T follicular helper cell (primary cell): ENCODE data around the gene COL20A1.

Experiments
- DNase-seq: peaks from one replicate; pipeline ENCODE4 v3.0.0-alpha.2; 2020; ENCODE audit warnings: low read depth

COL20A1 gene

GRCh38 chr20:63261060-63261794 is 31.8 kb upstream of the COL20A1 start:
- DNase-seq: no peak

- no peak for DNase-seq
Measured at GRCh38 chr20:63261795-63262528, 31.0 kb upstream of the COL20A1 start.

GRCh38 chr20:63262836-63263235 is 30.1 kb upstream of the COL20A1 start:
- DNase-seq: no peak

GRCh38 chr20:63264000-63264399 is 29.0 kb upstream of the COL20A1 start:
- no peak for DNase-seq

- no peak for DNase-seq
Measured at GRCh38 chr20:63264519-63264918, 28.5 kb upstream of the COL20A1 start.

- no peak for DNase-seq
Measured at GRCh38 chr20:63265891-63266515, 27.0 kb upstream of the COL20A1 start.

GRCh38 chr20:63267691-63268090 is 25.3 kb upstream of the COL20A1 start:
- DNase-seq: no peak

GRCh38 chr20:63268256-63268655 is 24.7 kb upstream of the COL20A1 start:
- DNase-seq: no peak

GRCh38 chr20:63268671-63269439 is 24.1 kb upstream of the COL20A1 start:
- no peak for DNase-seq

- no peak for DNase-seq
Measured at GRCh38 chr20:63269724-63270123, 23.3 kb upstream of the COL20A1 start.

- DNase-seq: no peak
Measured at GRCh38 chr20:63270606-63271325, 22.2 kb upstream of the COL20A1 start.

GRCh38 chr20:63272105-63273058 is 20.6 kb upstream of the COL20A1 start, which contains the start of gene ARFGAP1:
ARFGAP1 (plus strand) TSS chr20:63272813; CDS start chr20:63275581, 2,768 bp downstream.
- peak; percentile 83 for DNase-seq

- DNase-seq: no peak
Measured at GRCh38 chr20:63273059-63273579, 19.9 kb upstream of the COL20A1 start.

GRCh38 chr20:63273635-63274380 is 19.2 kb upstream of the COL20A1 start:
- no peak for DNase-seq

- no peak for DNase-seq
Measured at GRCh38 chr20:63274381-63275228, 18.4 kb upstream of the COL20A1 start.

- no peak for DNase-seq
Measured at GRCh38 chr20:63275825-63276224, 17.2 kb upstream of the COL20A1 start.

- no peak for DNase-seq
Measured at GRCh38 chr20:63276956-63277355, 16.0 kb upstream of the COL20A1 start.
